Spleen (tissue), 11 donors: ENCODE results near the gene EEF2K. TPM values are rescaled to one million over a fixed set of nuclear protein-coding genes. Genes with fewer than 3 reads are reported as not detected.

Experiments
- DNase-seq: peaks from one replicate; pipeline ENCODE4 v3.0.0-alpha.2; 2020
- H3K27ac ChIP-seq, 8 donors: fragments of 200-600 bp; sonication (generic) in 7 of 8; 1 replicate in 4 of 8; 2 replicates in 4 of 8; pipeline versions ENCODE4 v1.5.0 to v1.8.0; 2016 to 2021; ENCODE audit warnings: inconsistent platforms in 4 of 8, mild to moderate bottlenecking in 4 of 8, moderate library complexity in 1 of 8
- H3K27me3 ChIP-seq, 7 donors: fragments of 200-600 bp; sonication (generic) in 6 of 7; replicated peaks in 1 of 7; 1 replicate in 4 of 7; 2 replicates in 3 of 7; pipeline versions ENCODE4 v1.5.0 to v1.8.0; 2016 to 2021; ENCODE audit warnings: inconsistent platforms in 3 of 7, mild to moderate bottlenecking in 1 of 7
- H3K36me3 ChIP-seq, 6 donors: fragments of 200-600 bp; sonication (generic) in 5 of 6; 1 replicate in 4 of 6; 2 replicates in 2 of 6; pipeline versions ENCODE4 v1.5.0 to v1.8.0; 2016 to 2021; ENCODE audit warnings: inconsistent platforms in 2 of 6
- H3K4me1 ChIP-seq, 6 donors: fragments of 200-600 bp; sonication (generic) in 5 of 6; 1 replicate in 3 of 6; 2 replicates in 3 of 6; pipeline versions ENCODE4 v1.5.0 to v1.8.0; 2016 to 2021; ENCODE audit warnings: inconsistent platforms in 3 of 6
- H3K4me3 ChIP-seq, 8 donors: fragments of 200-600 bp; sonication (generic) in 7 of 8; 1 replicate in 4 of 8; 2 replicates in 4 of 8; pipeline versions ENCODE4 v1.5.0 to v1.8.0; 2016 to 2021; ENCODE audit warnings: inconsistent platforms in 4 of 8, mild to moderate bottlenecking in 4 of 8, moderate library complexity in 2 of 8
- H3K9me3 ChIP-seq, 8 donors: fragments of 200-600 bp; sonication (generic) in 7 of 8; 1 replicate in 4 of 8; 2 replicates in 4 of 8; pipeline versions ENCODE4 v1.5.0 to v1.8.0; 2016 to 2021; ENCODE audit warnings: inconsistent platforms in 4 of 8
- POLR2A ChIP-seq, 3 donors: fragments of 450-650 bp; IDR thresholded peaks; one replicate each; pipeline ENCODE4 v1.5.1; 2017; ENCODE audit warnings: antibody characterized with exemption in 3 of 3, mild to moderate bottlenecking in 1 of 3
- POLR2AphosphoS5 ChIP-seq, 3 donors: sonication (generic); formaldehyde crosslinking; IDR thresholded peaks; one replicate each; pipeline ENCODE4 v1.5.1; 2017; ENCODE audit warnings: antibody characterized with exemption in 3 of 3
- WGBS, 5 donors: extraction: QIAGEN DNeasy Blood & Tissue Kit in 3 of 5; methylation state at CpG; one replicate each; pipeline versions ENCODE4 v1.1.5 to v1.1.7; 2013 to 2018; 5-methylcytosine and 5-hydroxymethylcytosine counted together
- intact Hi-C: fragments of 100-400 bp; cut with DNase I; formaldehyde crosslinking; loops from one replicate; pipeline ENCODE4 v1.15.0; 2023; ENCODE audit warnings: low total_unique reads
- polyA plus RNA-seq, 3 donors: library from polyadenylated mRNA; stranded (reverse); fragments of 200-250 nt; gene quantifications; one replicate each; pipeline ENCODE4 v1.2.1, GENCODE V29; 2013
- total RNA-seq, 7 donors: library from RNA; depleted of rRNA in 3 of 7; stranded (reverse); fragments of >200 nt in 3 of 7; fragmentation: NEBNext Ultra II Directional in 4 of 7; extraction: Animal tissue kit (Norgen Biotek cat#: 25700) in 4 of 7; gene quantifications; one replicate each; pipeline versions ENCODE4 v1.1.0 to v1.2.1, GENCODE V29; 2016 to 2021
- TF ChIP-seq, protein P1 (sequence below), 11 experiments: fragments of 200-600 bp in 7 of 11; fragments of 450-650 bp in 4 of 11; sonication (generic) in 4 of 11; IDR thresholded peaks in 8 of 11; conservative IDR thresholded peaks in 3 of 11; 1 replicate in 7 of 11; 2 replicates in 4 of 11; pipeline versions ENCODE4 v1.4.0 to v1.8.0; 2016 to 2021; ENCODE audit warnings: antibody characterized with exemption in 11 of 11, inconsistent platforms in 4 of 11, mild to moderate bottlenecking in 1 of 11
- donor health status: healthy with polysubstance abuse.
- donor health status: DM: no; HTN: no; CAD: no; lungs with moderate emphysema.
- donor health status: DM: no; HTN: no; CAD: no.
- donor health status: Bipolar disorder and iron deficiency.
- donor health status: healthy.
- donor health status: DM: no; HTN: no; CAD: no.
- donor health status: DM: yes; HTN: yes; CAD: no.

The EEF2K gene
- total and polyA plus RNA-seq, 10 donors: 2.4 to 37.7 (median 24.4) TPM

DNA sequence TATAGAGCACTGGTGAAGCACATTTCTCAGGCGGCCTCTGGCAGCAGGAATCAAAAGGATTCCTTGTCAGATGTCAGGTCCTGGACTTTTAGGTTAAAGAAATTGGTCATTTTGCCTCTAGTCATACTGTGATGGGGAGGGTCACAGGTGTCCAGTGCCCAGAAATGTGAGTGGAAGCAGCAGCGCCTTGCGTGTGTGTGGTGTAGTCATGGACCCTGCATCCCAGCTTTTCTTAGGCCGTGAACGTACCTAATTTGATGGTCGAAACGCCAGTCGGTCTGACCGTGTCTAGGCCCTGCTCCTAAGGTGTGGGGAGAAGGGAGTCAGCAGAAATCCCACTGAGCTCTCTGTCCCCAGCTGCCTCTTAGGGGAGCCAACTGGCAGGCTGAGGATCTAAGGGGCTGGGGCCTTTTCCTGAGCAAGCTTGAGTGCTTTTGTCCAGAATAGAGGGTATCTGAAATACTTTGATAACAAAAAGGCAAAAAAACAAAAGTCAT is 123.2 kb downstream of the EEF2K start:
- H3K9me3 ChIP-seq: no peaks in the 10 kb centered on the region
- DNase-seq: no peak
- H3K36me3 ChIP-seq: peaks cover 2 to 100% (median 83%) of the 10 kb centered on the region in 6 donors
- WGBS, 5 donors: 94 to 97% (median 96%) methylated on average over 9 of the region's 9 CpGs
- peaks cover 0 to 9% (median 3%) of the 10 kb centered on the region in 6 donors for H3K4me1 ChIP-seq
- no peak overlapping the region for H3K27ac ChIP-seq
- intact Hi-C loops: loop anchor here (10.0 kb wide), 1 partner anchor 1174 kb away; the partner anchor contains the start of genes DNAH3 and LDAF1
- no peak overlapping the region for H3K4me3 ChIP-seq
- no peaks in the 10 kb centered on the region for H3K27me3 ChIP-seq
- TF ChIP-seq, protein P1, sequence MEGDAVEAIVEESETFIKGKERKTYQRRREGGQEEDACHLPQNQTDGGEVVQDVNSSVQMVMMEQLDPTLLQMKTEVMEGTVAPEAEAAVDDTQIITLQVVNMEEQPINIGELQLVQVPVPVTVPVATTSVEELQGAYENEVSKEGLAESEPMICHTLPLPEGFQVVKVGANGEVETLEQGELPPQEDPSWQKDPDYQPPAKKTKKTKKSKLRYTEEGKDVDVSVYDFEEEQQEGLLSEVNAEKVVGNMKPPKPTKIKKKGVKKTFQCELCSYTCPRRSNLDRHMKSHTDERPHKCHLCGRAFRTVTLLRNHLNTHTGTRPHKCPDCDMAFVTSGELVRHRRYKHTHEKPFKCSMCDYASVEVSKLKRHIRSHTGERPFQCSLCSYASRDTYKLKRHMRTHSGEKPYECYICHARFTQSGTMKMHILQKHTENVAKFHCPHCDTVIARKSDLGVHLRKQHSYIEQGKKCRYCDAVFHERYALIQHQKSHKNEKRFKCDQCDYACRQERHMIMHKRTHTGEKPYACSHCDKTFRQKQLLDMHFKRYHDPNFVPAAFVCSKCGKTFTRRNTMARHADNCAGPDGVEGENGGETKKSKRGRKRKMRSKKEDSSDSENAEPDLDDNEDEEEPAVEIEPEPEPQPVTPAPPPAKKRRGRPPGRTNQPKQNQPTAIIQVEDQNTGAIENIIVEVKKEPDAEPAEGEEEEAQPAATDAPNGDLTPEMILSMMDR (IDR thresholded peaks at IDR 0.05 in 8 of 11, conservative IDR thresholded peaks at IDR 0.05 in 3 of 11): no peak
- no peak for TF ChIP-seq POLR2AphosphoS5 (IDR thresholded peaks at IDR 0.05)
- TF ChIP-seq POLR2A (IDR thresholded peaks at IDR 0.05): no peak

DNA sequence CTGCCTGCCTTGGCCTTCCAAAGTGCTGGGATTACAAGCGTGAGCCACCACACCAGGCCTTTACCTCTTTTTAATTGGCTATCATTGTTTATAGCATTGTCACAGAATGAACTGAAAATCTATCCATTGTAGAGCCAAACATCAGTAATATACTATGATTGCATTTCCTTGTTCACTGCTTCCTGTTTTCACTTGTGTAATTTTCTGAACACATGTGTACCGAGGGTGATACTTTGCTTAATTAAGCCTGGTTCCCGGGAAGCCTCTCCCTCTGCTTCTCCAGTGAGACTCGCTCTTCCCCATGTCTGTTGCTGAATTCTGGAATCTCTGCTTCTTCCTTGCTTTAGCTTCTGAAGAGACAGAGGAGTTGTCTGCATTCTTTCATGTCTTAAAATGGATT is 124.2 kb downstream of the EEF2K start:
- Histone ChIP-seq H3K4me3 (no peak overlapping the region), H3K4me1 (peaks cover 0 to 9% (median 3%) of the 10 kb centered on the region in 6 donors), H3K27ac (peak overlapping the region in 3 of 8 donors; percentile 5 to 37 (median 36)), H3K9me3 (peaks cover 0 to under 1% (median 0%) of the 10 kb centered on the region in 8 donors), H3K36me3 (peaks cover 2 to 100% (median 84%) of the 10 kb centered on the region in 6 donors), H3K27me3 (no peaks in the 10 kb centered on the region)
- TF ChIP-seq POLR2AphosphoS5 (IDR thresholded peaks at IDR 0.05) (no peak), POLR2A (IDR thresholded peaks at IDR 0.05) (no peak)
- TF ChIP-seq, protein P1 (IDR thresholded peaks at IDR 0.05 in 8 of 11, conservative IDR thresholded peaks at IDR 0.05 in 3 of 11): no peak
- no peak for DNase-seq
- intact Hi-C loops: no loop called here
- 63 to 74% (median 65%) methylated on average over 4 of the region's 4 CpGs for WGBS, 5 donors

DNA sequence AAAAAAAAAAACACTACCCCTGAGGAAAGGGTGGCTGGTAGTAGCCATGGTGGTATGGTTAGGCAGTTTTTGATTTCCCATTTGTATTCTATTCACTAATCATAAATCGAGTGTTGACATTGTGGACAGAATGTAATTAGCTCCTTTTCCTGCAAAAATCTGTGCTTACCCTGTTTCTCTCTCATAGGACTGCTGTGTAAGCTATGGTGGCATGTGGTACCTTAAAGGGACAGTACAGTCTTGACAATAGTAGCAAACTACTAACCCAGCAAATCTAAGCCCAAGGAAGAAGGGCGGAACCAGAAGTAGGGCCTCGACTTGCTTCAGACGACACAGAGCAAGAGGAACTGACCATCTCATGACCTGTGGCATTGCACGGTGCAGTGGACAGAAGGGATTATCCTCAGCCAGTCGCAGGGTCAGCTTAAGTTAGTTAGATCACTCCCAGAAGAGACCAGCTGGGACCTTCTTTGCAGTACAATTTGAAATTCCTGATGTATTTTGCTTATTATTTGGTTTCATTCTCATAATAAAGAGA is 127.4 kb downstream of the EEF2K start:
- Histone ChIP-seq H3K9me3 (peaks cover 8 to 33% (median 27%) of the 10 kb centered on the region in 8 donors), H3K27me3 (no peaks in the 10 kb centered on the region), H3K36me3 (peaks cover 2 to 91% (median 61%) of the 10 kb centered on the region in 6 donors), H3K4me3 (no peak overlapping the region), H3K4me1 (peaks cover 0 to 9% (median 3%) of the 10 kb centered on the region in 6 donors), H3K27ac (peak overlapping the region in 3 of 8 donors; percentile 5 to 28 (median 18))
- TF ChIP-seq POLR2AphosphoS5 (IDR thresholded peaks at IDR 0.05): peak in 1 of 3 donors; percentile 58
- no peak for TF ChIP-seq POLR2A (IDR thresholded peaks at IDR 0.05)
- TF ChIP-seq, protein P1 (IDR thresholded peaks at IDR 0.05 in 8 of 11, conservative IDR thresholded peaks at IDR 0.05 in 3 of 11): no peak
- intact Hi-C loops: no loop called here
- no peak for DNase-seq
- WGBS, 5 donors: 68 to 86% (median 76%) methylated on average over 6 of the region's 6 CpGs

DNA sequence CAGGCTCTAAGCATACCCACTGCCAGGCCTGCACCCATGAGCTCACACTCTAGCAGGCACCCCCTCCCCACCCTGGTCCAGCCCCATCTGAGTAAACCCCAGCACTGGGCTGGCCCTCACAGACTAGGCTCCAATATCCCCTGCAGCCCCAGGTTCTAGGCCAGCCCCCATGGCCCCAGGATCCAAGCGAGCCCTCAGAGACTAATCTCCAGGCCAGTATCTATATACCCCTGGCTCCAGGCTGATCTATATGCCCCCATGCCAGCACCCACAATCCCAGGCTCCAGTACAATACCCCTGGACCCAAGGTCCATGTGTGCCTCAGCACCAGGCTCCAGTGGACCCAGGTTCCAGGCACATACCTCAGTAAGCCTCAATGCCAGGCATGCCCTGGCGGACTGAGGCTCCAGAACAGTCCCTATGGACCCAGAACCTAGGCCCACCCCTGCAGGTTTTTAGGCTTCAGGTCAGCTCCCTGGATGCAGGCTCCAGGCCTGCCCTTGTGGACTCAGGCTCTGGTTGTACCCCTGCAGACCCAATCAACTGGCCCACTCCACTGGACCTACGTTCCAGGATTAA is 129.7 kb downstream of the EEF2K start:
- Histone ChIP-seq H3K27me3 (no peaks in the 10 kb centered on the region), H3K9me3 (peaks cover 8 to 53% (median 44%) of the 10 kb centered on the region in 8 donors), H3K36me3 (peaks cover 2 to 77% (median 50%) of the 10 kb centered on the region in 6 donors), H3K4me3 (no peak overlapping the region), H3K27ac (no peak overlapping the region), H3K4me1 (no peaks in the 10 kb centered on the region)
- 60 to 100% (median 97%) methylated on average over 3 of the region's 3 CpGs for WGBS, 5 donors
- DNase-seq: no peak
- TF ChIP-seq POLR2A (IDR thresholded peaks at IDR 0.05): no peak
- peak; percentile 15 to 29 (median 21) for TF ChIP-seq POLR2AphosphoS5 (IDR thresholded peaks at IDR 0.05)
- TF ChIP-seq, protein P1 (IDR thresholded peaks at IDR 0.05 in 8 of 11, conservative IDR thresholded peaks at IDR 0.05 in 3 of 11): no peak
- intact Hi-C loops: no loop called here
